ACC112 (cell line): ENCODE data around the gene LRTM1.

ENCODE experiments used
- H2AFZ ChIP-seq: fragments of 200-600 bp; sonication (generic); one replicate; pipeline ENCODE4 v1.6.0; 2017; ENCODE audit warnings: antibody characterized with exemption, low read length; ENCODE audit not compliant: unreplicated experiment
- H3K27ac ChIP-seq: fragments of 200-600 bp; sonication (generic); 2 replicates; pipeline ENCODE4 v1.5.1; 2014; ENCODE audit warnings: low read depth, mild to moderate bottlenecking, antibody characterized with exemption, low read length, moderate library complexity
- H3K27me3 ChIP-seq: fragments of 200-600 bp; sonication (generic); 2 replicates; pipeline ENCODE4 v1.6.1; 2014; ENCODE audit warnings: mild to moderate bottlenecking, antibody characterized with exemption, low read length, moderate library complexity, mixed read lengths; ENCODE audit not compliant: insufficient read depth
- H3K36me3 ChIP-seq: fragments of 200-600 bp; sonication (generic); 2 replicates; pipeline ENCODE4 v1.6.1; 2016; ENCODE audit warnings: mild to moderate bottlenecking, antibody characterized with exemption, low read length, moderate library complexity, mixed read lengths; ENCODE audit not compliant: insufficient read depth
- H3K4me1 ChIP-seq: fragments of 200-600 bp; sonication (generic); one replicate; pipeline ENCODE4 v1.6.1; 2016; ENCODE audit warnings: low read length, mixed read lengths; ENCODE audit not compliant: insufficient read depth, unreplicated experiment, control insufficient read depth
- H3K4me3 ChIP-seq: fragments of 200-600 bp; sonication (generic); 2 replicates; pipeline ENCODE4 v1.5.1; 2014; ENCODE audit warnings: mild to moderate bottlenecking, low read depth, low read length
- H3K79me2 ChIP-seq: fragments of 200-600 bp; sonication (generic); one replicate; pipeline ENCODE4 v1.6.0; 2016; ENCODE audit warnings: low read length; ENCODE audit not compliant: control insufficient read depth, unreplicated experiment, insufficient read depth

The LRTM1 gene

DNA sequence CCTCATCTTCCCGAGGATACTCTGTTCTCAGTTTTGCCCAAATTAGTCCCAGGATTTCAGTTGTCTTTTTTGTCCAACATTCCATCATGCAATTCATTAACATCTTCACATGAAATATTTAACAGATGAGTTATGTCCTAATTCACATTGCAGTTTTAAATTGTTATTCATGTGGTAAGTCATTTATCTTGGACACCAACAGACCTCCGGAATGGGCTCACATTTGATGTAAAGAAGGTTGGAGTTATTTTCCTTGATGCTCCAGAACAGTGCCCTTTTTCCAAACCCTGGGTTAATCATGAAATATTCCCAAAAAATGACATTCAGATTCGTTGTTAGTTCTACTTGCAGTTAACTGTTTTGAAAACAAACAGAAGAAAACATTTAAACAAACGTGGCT is 32.8 kb upstream of the LRTM1 start:
- Histone ChIP-seq H3K4me3 (no peak overlapping the region), H3K27ac (no peak overlapping the region), H3K4me1 (no peaks in the 10 kb centered on the region), H3K79me2 (no peaks in the 10 kb centered on the region), H3K36me3 (no peaks in the 10 kb centered on the region), H3K27me3 (no peaks in the 10 kb centered on the region), H2AFZ (no peak overlapping the region)

DNA sequence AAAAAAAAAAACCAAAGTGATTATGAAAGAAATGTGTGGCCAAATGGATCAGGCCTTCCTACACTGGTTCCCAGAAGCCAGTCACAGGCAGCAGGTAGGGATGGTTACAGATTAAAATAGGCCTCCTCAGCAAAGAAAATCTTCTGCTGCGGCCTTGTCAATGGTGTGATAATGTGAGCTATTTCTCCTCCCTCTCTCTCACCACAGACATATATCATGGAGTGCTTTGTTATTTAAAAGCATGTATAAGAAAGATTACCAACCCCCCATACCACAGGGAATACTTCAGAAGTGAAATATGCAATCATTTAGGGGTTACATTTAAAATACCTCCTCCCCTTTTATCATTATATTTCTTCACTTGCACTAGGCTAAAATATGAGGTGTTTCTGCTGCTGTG is 32.2 kb upstream of the LRTM1 start:
- H3K4me1 ChIP-seq = no peaks in the 10 kb centered on the region
- no peaks in the 10 kb centered on the region for H3K36me3 ChIP-seq
- no peaks in the 10 kb centered on the region for H3K79me2 ChIP-seq
- H3K27me3 ChIP-seq = no peaks in the 10 kb centered on the region
- no peak overlapping the region for H3K4me3 ChIP-seq
- H2AFZ ChIP-seq = no peak overlapping the region
- no peak overlapping the region for H3K27ac ChIP-seq

DNA sequence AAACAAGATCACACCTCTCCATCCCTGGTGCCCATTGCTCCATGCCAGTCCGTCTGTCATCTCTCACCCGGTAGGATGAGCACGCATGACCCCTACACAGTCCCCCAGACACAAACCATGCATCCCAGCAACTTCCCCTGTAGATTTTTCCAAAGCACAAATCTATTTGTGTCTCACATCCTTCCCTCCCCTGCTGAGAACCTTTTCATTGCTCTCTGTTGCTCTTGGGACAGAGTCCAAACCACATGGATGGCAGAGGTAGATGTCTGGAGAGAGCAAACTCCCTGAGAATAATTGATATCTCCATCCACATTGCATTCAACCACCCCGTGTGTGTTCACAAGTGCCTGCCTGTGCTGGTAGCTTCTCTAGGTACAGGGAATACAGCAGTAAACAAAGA is 29.9 kb upstream of the LRTM1 start:
- H3K4me3 ChIP-seq = no peak overlapping the region
- peaks cover 9% of the 10 kb centered on the region for H3K4me1 ChIP-seq
- no peaks in the 10 kb centered on the region for H3K36me3 ChIP-seq
- no peak overlapping the region for H2AFZ ChIP-seq
- no peaks in the 10 kb centered on the region for H3K79me2 ChIP-seq
- H3K27me3 ChIP-seq = no peaks in the 10 kb centered on the region
- no peak overlapping the region for H3K27ac ChIP-seq

DNA sequence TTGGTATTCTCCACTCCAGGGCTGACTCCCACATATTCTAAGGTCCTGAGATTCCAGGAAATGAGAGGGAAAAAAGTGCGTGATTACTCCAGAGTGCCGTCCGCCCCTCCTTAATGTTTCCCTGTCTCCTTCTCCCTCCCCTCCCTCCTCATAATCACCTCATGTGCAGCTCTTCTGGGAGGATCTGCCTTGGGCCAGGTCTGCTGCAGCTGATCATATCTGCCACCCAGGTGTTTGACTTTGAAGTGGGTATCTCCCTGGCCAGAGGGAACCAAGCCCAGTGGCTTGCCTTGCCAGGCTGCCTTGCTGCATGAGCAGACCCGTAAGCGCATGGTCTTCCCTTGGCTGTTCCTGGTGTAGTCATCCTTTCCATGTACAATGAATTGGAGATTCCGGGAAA is 28.1 kb upstream of the LRTM1 start:
- H3K27me3 ChIP-seq = no peaks in the 10 kb centered on the region
- H2AFZ ChIP-seq = no peak overlapping the region
- H3K27ac ChIP-seq = no peak overlapping the region
- no peaks in the 10 kb centered on the region for H3K79me2 ChIP-seq
- H3K36me3 ChIP-seq = no peaks in the 10 kb centered on the region
- peaks cover 9% of the 10 kb centered on the region for H3K4me1 ChIP-seq
- H3K4me3 ChIP-seq = no peak overlapping the region

DNA sequence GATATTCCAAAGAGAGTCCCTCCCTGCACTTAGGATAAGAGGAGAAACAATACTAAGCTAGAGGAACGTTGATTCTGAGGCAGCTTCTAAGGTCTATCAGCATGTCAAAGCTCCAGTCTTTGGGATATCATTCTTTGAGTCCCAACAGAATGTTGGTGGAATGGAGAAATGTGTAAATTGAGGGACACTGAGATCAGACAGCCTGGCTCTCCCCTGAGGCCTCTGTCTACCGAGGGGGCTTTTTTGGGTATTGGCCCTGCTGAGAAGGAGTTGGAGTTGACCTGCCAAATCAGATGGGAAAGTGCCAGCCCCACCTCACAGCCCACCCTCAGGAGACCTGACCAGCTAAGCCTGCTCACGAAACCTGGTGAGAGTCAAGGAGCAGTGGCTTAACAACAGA is 27.6 kb upstream of the LRTM1 start:
- Histone ChIP-seq H3K36me3 (no peaks in the 10 kb centered on the region), H3K27me3 (no peaks in the 10 kb centered on the region), H2AFZ (no peak overlapping the region), H3K4me1 (peaks cover 9% of the 10 kb centered on the region), H3K4me3 (no peak overlapping the region), H3K27ac (no peak overlapping the region), H3K79me2 (no peaks in the 10 kb centered on the region)

DNA sequence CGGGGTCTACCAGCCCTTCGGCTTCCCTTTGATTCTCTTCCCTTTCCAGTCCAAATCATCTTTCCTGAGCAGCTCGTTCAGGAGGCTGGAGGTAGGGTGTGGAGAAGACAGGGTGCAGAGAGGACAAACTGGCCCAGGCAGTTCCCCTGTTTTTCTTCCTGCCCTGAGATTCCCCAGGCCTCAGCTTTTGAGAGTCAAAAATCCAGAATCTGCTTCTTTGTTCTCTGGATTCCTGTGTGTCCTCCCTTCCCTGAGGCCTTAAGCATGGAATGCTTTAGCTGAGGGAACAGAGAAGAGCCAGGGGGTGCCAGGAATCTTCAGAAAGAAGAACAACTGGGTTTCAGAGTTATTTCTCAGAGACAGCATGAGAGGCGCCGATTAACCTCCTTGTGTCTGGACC is 26.7 kb upstream of the LRTM1 start:
- H3K27ac ChIP-seq = no peak overlapping the region

DNA sequence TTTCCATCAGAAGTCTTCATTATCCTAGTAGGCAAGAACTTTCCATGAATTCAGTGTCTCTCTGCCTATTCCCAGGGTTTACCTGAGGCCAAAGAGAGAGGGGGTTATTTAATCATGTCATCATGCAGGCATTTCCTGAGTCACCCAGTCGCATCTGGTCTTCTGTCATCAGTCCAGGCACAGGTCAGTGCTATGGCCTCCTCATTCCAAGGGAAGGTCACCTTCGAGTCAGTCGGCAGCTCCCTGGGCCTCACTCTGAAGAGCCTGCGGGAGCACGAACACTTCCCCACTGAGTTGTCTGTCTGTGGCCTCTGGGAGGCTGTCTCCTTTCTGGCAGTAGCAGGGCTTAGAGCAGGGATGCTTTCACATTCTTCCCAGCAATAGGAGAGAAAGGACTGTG is 26.2 kb upstream of the LRTM1 start:
- Histone ChIP-seq H3K27me3 (no peaks in the 10 kb centered on the region), H3K4me1 (peaks cover 9% of the 10 kb centered on the region), H3K4me3 (no peak overlapping the region), H3K79me2 (no peaks in the 10 kb centered on the region), H2AFZ (no peak overlapping the region), H3K36me3 (no peaks in the 10 kb centered on the region), H3K27ac (no peak overlapping the region)

More for the DNA sequence above, 26.7 kb upstream of the LRTM1 start:
- Histone ChIP-seq H3K4me1 (peaks cover 9% of the 10 kb centered on the region), H3K79me2 (no peaks in the 10 kb centered on the region), H2AFZ (no peak overlapping the region), H3K27me3 (no peaks in the 10 kb centered on the region), H3K4me3 (no peak overlapping the region), H3K36me3 (no peaks in the 10 kb centered on the region)

DNA sequence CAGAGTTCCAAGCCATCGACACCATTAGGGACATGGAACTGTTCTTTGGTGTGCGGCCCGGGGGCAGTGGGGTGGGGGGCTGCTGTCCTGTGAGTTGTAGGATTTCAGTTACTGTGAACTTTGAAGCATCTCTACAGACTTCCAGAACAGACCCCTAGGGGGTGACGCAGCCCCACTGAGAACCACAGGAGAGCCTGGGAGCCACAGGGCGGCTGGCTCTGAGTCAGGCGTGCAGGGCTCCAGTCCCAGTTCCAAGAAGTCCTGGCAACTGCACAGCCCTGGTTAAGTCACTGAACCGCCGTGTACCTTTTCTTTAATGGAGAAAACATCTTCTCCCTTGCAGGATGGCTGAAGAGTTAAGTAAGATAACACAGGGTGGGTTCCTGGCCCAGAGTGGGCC is 23.5 kb upstream of the LRTM1 start:
- Histone ChIP-seq H3K79me2 (no peaks in the 10 kb centered on the region), H3K36me3 (no peaks in the 10 kb centered on the region)

DNA sequence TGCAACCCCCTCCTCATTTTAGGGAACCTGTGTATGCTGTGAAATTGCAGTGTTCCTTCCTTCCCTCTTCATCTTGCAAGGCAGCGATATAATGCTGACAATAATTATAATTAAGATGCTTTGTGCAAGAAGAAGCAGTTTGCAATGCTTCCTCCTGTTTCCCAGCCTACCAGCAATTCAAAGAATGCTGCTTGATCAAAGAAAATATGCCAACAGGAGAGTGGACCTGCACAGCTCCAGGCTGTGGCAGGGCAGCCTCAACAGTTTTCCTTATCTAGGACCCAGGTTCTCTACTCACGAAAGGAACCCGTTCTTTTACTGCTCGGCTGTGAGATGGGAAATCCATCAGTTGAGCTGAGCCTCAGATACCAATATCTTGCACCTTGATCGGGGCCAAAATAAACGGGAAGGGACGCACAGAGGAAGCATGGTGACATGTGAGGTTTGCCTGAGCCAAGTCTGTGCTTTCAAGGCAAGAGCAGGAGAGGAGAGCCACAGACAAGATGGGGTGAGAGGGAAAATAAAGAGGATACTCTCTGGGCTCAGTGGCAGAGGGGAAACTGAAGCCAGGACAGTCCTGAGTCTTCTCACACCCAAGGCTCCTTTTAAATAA is 22.6 kb upstream of the LRTM1 start:
- no peak overlapping the region for H3K27ac ChIP-seq
- H3K36me3 ChIP-seq = no peaks in the 10 kb centered on the region
- no peaks in the 10 kb centered on the region for H3K79me2 ChIP-seq
- H3K4me1 ChIP-seq = peaks cover 9% of the 10 kb centered on the region
- H3K4me3 ChIP-seq = no peak overlapping the region
- H2AFZ ChIP-seq = no peak overlapping the region
- no peaks in the 10 kb centered on the region; the same call in 1 of the 2 replicates for H3K27me3 ChIP-seq

More for the DNA sequence above, 23.5 kb upstream of the LRTM1 start:
- no peak overlapping the region for H3K27ac ChIP-seq
- H3K4me3 ChIP-seq = no peak overlapping the region
- no peaks in the 10 kb centered on the region; the same call in 1 of the 2 replicates for H3K27me3 ChIP-seq
- peaks cover 9% of the 10 kb centered on the region for H3K4me1 ChIP-seq
- H2AFZ ChIP-seq = no peak overlapping the region

DNA sequence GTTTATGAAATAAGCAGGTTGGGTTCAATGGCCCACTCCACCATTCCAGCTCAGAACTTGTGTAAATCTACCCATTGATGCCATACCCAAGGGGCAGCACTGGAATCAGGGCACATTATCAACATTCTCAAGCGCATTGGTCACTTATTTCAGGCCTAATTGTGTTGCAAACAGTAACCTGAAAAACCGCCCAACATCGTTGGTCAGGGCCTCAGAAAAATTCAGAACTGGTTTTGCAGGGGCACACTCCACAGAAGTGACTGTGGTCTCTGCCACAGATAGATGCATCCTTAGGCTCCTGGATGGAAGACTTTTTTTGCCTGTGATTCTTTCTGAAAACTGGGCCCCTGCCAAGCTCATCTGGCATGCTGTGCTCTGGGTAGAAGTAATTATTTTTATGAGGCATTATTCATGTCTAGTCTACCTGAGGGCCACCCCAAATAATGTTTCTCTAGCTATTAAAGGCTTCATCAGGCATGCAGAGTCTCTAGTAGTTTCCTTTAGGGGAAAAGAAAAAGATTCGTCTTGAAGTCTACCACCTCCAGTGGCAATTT is 21.7 kb upstream of the LRTM1 start:
- no peaks in the 10 kb centered on the region; the same call in 1 of the 2 replicates for H3K27me3 ChIP-seq
- H3K36me3 ChIP-seq = no peaks in the 10 kb centered on the region
- no peak overlapping the region for H3K4me3 ChIP-seq
- H3K27ac ChIP-seq = no peak overlapping the region
- peaks cover 9% of the 10 kb centered on the region for H3K4me1 ChIP-seq
- no peaks in the 10 kb centered on the region for H3K79me2 ChIP-seq
- H2AFZ ChIP-seq = no peak overlapping the region

DNA sequence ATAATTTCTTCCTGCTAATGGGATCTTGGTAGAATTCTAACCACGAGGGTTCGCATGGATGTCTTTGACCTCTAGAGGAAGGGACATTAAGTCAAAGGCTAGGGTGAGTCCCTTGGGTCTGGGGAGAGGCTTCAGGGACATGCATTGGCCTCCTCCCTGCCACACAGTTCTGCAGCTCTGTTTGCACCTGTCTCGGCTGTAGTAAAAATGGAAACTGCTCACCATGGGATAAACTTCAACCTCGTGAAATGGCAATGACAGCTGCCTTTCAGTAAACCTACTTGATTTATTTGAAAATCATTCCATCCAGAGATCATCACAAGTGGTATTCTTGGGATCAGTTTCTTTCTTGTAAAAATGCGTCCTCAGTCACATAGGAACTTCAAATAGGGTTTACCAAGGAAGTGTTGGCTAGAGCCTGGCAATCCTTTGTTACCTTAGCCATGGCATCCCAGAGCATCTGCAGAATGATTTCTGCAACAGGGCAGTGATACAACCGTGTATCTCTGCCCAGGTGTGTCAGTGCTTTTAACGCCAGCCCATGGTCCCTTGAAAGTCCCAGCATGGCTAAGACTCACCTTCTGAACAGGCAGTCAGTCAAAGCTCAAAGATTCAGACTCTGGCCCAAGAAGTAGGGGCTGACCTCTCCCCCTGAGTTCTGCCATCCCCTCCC is 14.0 kb upstream of the LRTM1 start:
- H3K27me3 ChIP-seq = peaks cover 8% of the 10 kb centered on the region
- no peaks in the 10 kb centered on the region for H3K79me2 ChIP-seq
- no peak overlapping the region for H2AFZ ChIP-seq
- no peaks in the 10 kb centered on the region for H3K4me1 ChIP-seq
- H3K4me3 ChIP-seq = no peak overlapping the region
- no peaks in the 10 kb centered on the region for H3K36me3 ChIP-seq
- H3K27ac ChIP-seq = no peak overlapping the region
